ENCODE measurements around the gene DNAJB12. TPM values are rescaled to one million over a fixed set of nuclear protein-coding genes. Genes with fewer than 3 reads are reported as not detected.
A peak's percentile ranks its signal among the peaks of the same experiment; 100 is the strongest.

DNAJB12 gene
- total RNA-seq, 1 experiment from 2014 or later: 48.0 TPM

- DNase-seq: peak; percentile 57
- peak overlapping the region; percentile 91 for H3K27ac Mint-ChIP-seq (ENCODE audit: unreplicated experiment)
- peak overlapping the region; percentile 38 for H3K4me3 Mint-ChIP-seq (ENCODE audit: low read depth, unreplicated experiment)
- intact Hi-C loops (cut with micrococcal nuclease; ENCODE audit: unreplicated experiment): loop anchor here (2.0 to 10.0 kb wide), 6 partner anchors 91 to 438 kb away; no protein-coding TSS in a partner anchor
- H3K9me3 Mint-ChIP-seq (ENCODE audit: low read depth, unreplicated experiment): no peaks in the 10 kb centered on the region
- peaks cover 70% of the 10 kb centered on the region for H3K4me1 Mint-ChIP-seq (ENCODE audit: low read depth, unreplicated experiment)
- CTCF ChIA-PET: interaction anchor here (0.7 to 2.1 kb wide), 6 partner anchors 27 to 287 kb away, joined by 3 to 12 read pairs (median 4); partner anchors contain the start of gene DDIT4
- TF ChIP-seq CTCF (IDR thresholded peaks at IDR 0.05; ENCODE audit: unreplicated experiment): peak; percentile 4
- no peaks in the 10 kb centered on the region for H3K27me3 Mint-ChIP-seq (ENCODE audit: unreplicated experiment)
- BruUV-seq (replicated peaks): no TSS peak
- peaks cover 91% of the 10 kb centered on the region for H3K36me3 Mint-ChIP-seq (ENCODE audit: insufficient read depth, unreplicated experiment)
Measured at GRCh38 chr10:72335394-72336258, 19.1 kb downstream of the DNAJB12 start.

- DNase-seq: peak; percentile 92
- Mint-ChIP-seq H3K27me3 (ENCODE audit: unreplicated experiment) (no peaks in the 10 kb centered on the region), H3K4me3 (ENCODE audit: low read depth, unreplicated experiment) (peak overlapping the region; percentile 38), H3K36me3 (ENCODE audit: insufficient read depth, unreplicated experiment) (peaks cover 91% of the 10 kb centered on the region), H3K27ac (ENCODE audit: unreplicated experiment) (peak overlapping the region; percentile 91), H3K4me1 (ENCODE audit: low read depth, unreplicated experiment) (peaks cover 77% of the 10 kb centered on the region), H3K9me3 (ENCODE audit: low read depth, unreplicated experiment) (no peaks in the 10 kb centered on the region)
- intact Hi-C loops (cut with micrococcal nuclease; ENCODE audit: unreplicated experiment): loop anchor here (2.0 to 10.0 kb wide), 4 partner anchors 208 to 438 kb away; no protein-coding TSS in a partner anchor
- no peak for TF ChIP-seq CTCF (IDR thresholded peaks at IDR 0.05; ENCODE audit: unreplicated experiment)
- CTCF ChIA-PET: interaction anchor here (0.6 to 1.8 kb wide), 6 partner anchors 26 to 209 kb away, joined by 3 to 7 read pairs (median 3); partner anchors contain the start of gene DDIT4
- no TSS peak for BruUV-seq (replicated peaks)
Measured at GRCh38 chr10:72334825-72335393, 19.8 kb downstream of the DNAJB12 start.

- no peaks in the 10 kb centered on the region for H3K9me3 Mint-ChIP-seq (ENCODE audit: low read depth, unreplicated experiment)
- CTCF ChIA-PET: interaction anchor here (0.6 to 1.8 kb wide), 6 partner anchors 26 to 208 kb away, joined by 3 to 7 read pairs (median 3); partner anchors contain the start of gene DDIT4
- DNase-seq: no peak
- no peak for TF ChIP-seq CTCF (IDR thresholded peaks at IDR 0.05; ENCODE audit: unreplicated experiment)
- H3K27ac Mint-ChIP-seq (ENCODE audit: unreplicated experiment): peak overlapping the region; percentile 91
- BruUV-seq (replicated peaks): no TSS peak
- H3K27me3 Mint-ChIP-seq (ENCODE audit: unreplicated experiment): no peaks in the 10 kb centered on the region
- peak overlapping the region; percentile 38 for H3K4me3 Mint-ChIP-seq (ENCODE audit: low read depth, unreplicated experiment)
- peaks cover 94% of the 10 kb centered on the region for H3K36me3 Mint-ChIP-seq (ENCODE audit: insufficient read depth, unreplicated experiment)
- intact Hi-C loops (cut with micrococcal nuclease; ENCODE audit: unreplicated experiment): loop anchor here (2.0 to 10.0 kb wide), 3 partner anchors 208 to 380 kb away; no protein-coding TSS in a partner anchor
- H3K4me1 Mint-ChIP-seq (ENCODE audit: low read depth, unreplicated experiment): peaks cover 81% of the 10 kb centered on the region
Measured at GRCh38 chr10:72334196-72334824, 20.4 kb downstream of the DNAJB12 start.

Measured in Calu3 (cell line).